CD14-positive monocyte (primary cell): Measurements from ENCODE around the gene MAGOHB. TPM values are rescaled to one million over a fixed set of nuclear protein-coding genes. Genes with fewer than 3 reads are reported as not detected.

Experiments used
- DNase-seq, 3 donors: peaks; one replicate each; pipeline ENCODE4 v3.0.0-alpha.2; 2011 to 2022
- H2AFZ ChIP-seq: 2 replicates; pipeline ENCODE4 v1.6.0; 2012; ENCODE audit warnings: mild to moderate bottlenecking, low read depth, low read length, inconsistent platforms; ENCODE audit not compliant: insufficient read depth, poor library complexity, severe bottlenecking
- H3K27ac ChIP-seq, 2 donors: 1 replicate in 1 of 2; 2 replicates in 1 of 2; pipeline ENCODE4 v1.5.1; 2012 to 2013; ENCODE audit warnings: low read length in 2 of 2, control low read depth in 1 of 2, inconsistent platforms in 1 of 2, low read depth in 1 of 2, mild to moderate bottlenecking in 1 of 2
- H3K27me3 ChIP-seq, 2 donors: one replicate each; pipeline versions ENCODE4 v1.6.0 to v1.6.1; 2011 to 2013; ENCODE audit warnings: low read length in 2 of 2; ENCODE audit not compliant: control insufficient read depth in 2 of 2, insufficient read depth in 2 of 2
- H3K36me3 ChIP-seq, 2 donors: replicated peaks in 1 of 2; 1 replicate in 1 of 2; 2 replicates in 1 of 2; pipeline versions ENCODE4 v1.5.1 to v1.6.1; 2012 to 2013; ENCODE audit warnings: low read length in 2 of 2, control low read depth in 1 of 2, inconsistent platforms in 1 of 2, mild to moderate bottlenecking in 1 of 2; ENCODE audit not compliant: insufficient read depth in 2 of 2, control insufficient read depth in 1 of 2
- H3K4me1 ChIP-seq, 2 donors: 1 replicate in 1 of 2; 2 replicates in 1 of 2; pipeline versions ENCODE4 v1.5.1 to v1.6.1; 2012 to 2013; ENCODE audit warnings: low read length in 2 of 2, control low read depth in 1 of 2, inconsistent platforms in 1 of 2, mild to moderate bottlenecking in 1 of 2, moderate library complexity in 1 of 2; ENCODE audit not compliant: insufficient read depth in 2 of 2, control insufficient read depth in 1 of 2
- H3K4me2 ChIP-seq: replicated peaks from 2 replicates; pipeline ENCODE3; 2012; ENCODE audit warnings: low read length, moderate library complexity, mild to moderate bottlenecking; ENCODE audit not compliant: poor library complexity, severe bottlenecking; ENCODE audit errors: extremely low read depth
- H3K4me3 ChIP-seq, 3 experiments: fragments of 200-600 bp in 1 of 3; sonication (generic) in 1 of 3; replicated peaks in 1 of 3; 1 replicate in 2 of 3; 2 replicates in 1 of 3; pipeline ENCODE4 v1.5.1; 2011 to 2013; ENCODE audit warnings: low read length in 3 of 3, mild to moderate bottlenecking in 3 of 3, control low read depth in 2 of 3, low read depth in 2 of 3, inconsistent platforms in 1 of 3, moderate library complexity in 1 of 3
- H3K79me2 ChIP-seq: 2 replicates; pipeline ENCODE4 v1.6.0; 2012; ENCODE audit warnings: mild to moderate bottlenecking, control low read depth, inconsistent platforms, low read length, moderate library complexity; ENCODE audit not compliant: insufficient read depth
- H3K9ac ChIP-seq: 2 replicates; pipeline ENCODE4 v1.6.0; 2017; ENCODE audit warnings: low read length, mild to moderate bottlenecking; ENCODE audit not compliant: insufficient read depth, poor library complexity, severe bottlenecking
- H3K9me3 ChIP-seq, 2 donors: replicated peaks in 1 of 2; 1 replicate in 1 of 2; 2 replicates in 1 of 2; pipeline versions ENCODE4 v1.5.1 to v1.6.1; 2012 to 2013; ENCODE audit warnings: low read length in 2 of 2, control low read depth in 1 of 2; ENCODE audit not compliant: control insufficient read depth in 1 of 2, insufficient read depth in 1 of 2
- H4K20me1 ChIP-seq: 2 replicates; pipeline ENCODE4 v1.6.0; 2012; ENCODE audit warnings: mild to moderate bottlenecking, low read length, control low read depth, moderate library complexity; ENCODE audit not compliant: insufficient read depth
- H3K27ac Mint-ChIP-seq, 7 donors: one replicate each; pipeline ENCODE4 v1.8.0; 2020; ENCODE audit warnings: mild to moderate bottlenecking in 7 of 7, mixed read lengths in 7 of 7, moderate library complexity in 6 of 7, inconsistent platforms in 2 of 7
- H3K27me3 Mint-ChIP-seq, 3 donors: one replicate each; pipeline ENCODE4 v1.8.0; 2021 to 2022; ENCODE audit warnings: low read depth in 3 of 3, mild to moderate bottlenecking in 3 of 3, mixed read lengths in 3 of 3, moderate library complexity in 3 of 3, inconsistent platforms in 1 of 3
- H3K36me3 Mint-ChIP-seq, 2 donors: one replicate each; pipeline ENCODE4 v1.8.0; 2020; ENCODE audit warnings: mixed read lengths in 2 of 2, inconsistent platforms in 1 of 2, mild to moderate bottlenecking in 1 of 2
- H3K4me1 Mint-ChIP-seq: one replicate; pipeline ENCODE4 v1.8.0; 2020; ENCODE audit warnings: mild to moderate bottlenecking, mixed read lengths
- H3K4me3 Mint-ChIP-seq, 2 donors: one replicate each; pipeline ENCODE4 v1.8.0; 2020; ENCODE audit warnings: mild to moderate bottlenecking in 2 of 2, mixed read lengths in 2 of 2, moderate library complexity in 1 of 2
- H3K9me3 Mint-ChIP-seq, 7 donors: one replicate each; pipeline ENCODE4 v1.8.0; 2020 to 2022; ENCODE audit warnings: mixed read lengths in 7 of 7, mild to moderate bottlenecking in 6 of 7, moderate library complexity in 6 of 7, inconsistent platforms in 2 of 7
- WGBS: methylation state at CpG from one replicate; pipeline ENCODE4 v1.1.5; 2013; ENCODE audit warnings: missing lambda C conversion rate; ENCODE audit not compliant: insufficient coverage; 5-methylcytosine and 5-hydroxymethylcytosine counted together
- intact Hi-C, 2 donors: fragments of 100-400 bp; cut with micrococcal nuclease; formaldehyde crosslinking; loops; one replicate each; pipeline versions ENCODE4 v1.15.0 to v1.15.1; 2023
- polyA plus RNA-seq, 3 donors: library from polyadenylated mRNA; depleted of rRNA in 1 of 3; unstranded in 2 of 3; stranded (reverse) in 1 of 3; fragments of 300-500 nt in 2 of 3; fragments of >200 nt in 1 of 3; fragmentation: Illumina TruSeq in 2 of 3; gene quantifications; 1 replicate in 2 of 3; 2 replicates in 1 of 3; pipeline ENCODE4 v1.2.3, GENCODE V29; 2012 to 2021
- TF ChIP-seq, protein P1 (sequence below): fragments of 200-600 bp; IDR thresholded peaks from one replicate; pipeline ENCODE4 v1.8.0; 2022; ENCODE audit warnings: antibody characterized with exemption, mild to moderate bottlenecking

The MAGOHB gene
- polyA plus RNA-seq, 3 donors, result 6.9 to 23.5 (median 19.5) TPM

DNA sequence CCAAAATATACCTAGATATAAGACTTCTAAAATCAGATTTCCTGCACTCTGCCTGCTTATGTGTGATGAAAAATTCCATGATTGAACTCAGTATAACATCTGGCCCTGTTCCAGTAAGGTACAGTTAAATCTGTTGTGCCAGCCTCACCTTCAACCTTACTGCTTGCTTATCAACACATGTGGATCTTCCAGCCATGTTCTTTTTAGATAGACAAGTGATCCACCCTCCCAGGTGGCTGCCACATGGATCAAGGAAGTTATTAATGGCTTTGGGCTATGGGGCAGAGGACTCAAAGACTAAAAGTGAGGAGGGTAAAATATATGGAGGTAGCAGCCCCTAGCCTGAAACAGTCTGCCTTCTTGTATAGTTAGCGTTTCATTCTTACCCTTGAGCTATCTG, 25.3 kb upstream of the MAGOHB start:
- no peaks in the 10 kb centered on the region for H3K9me3 ChIP-seq
- intact Hi-C loops, result no loop called here
- Mint-ChIP-seq H3K27me3 (peaks cover 0 to 2% (median 2%) of the 10 kb centered on the region in 3 donors), H3K9me3 (peaks cover 0 to 2% (median 0%) of the 10 kb centered on the region in 7 donors), H3K4me3 (no peak overlapping the region), H3K36me3 (no peaks in the 10 kb centered on the region), H3K27ac (no peak overlapping the region), H3K4me1 (no peaks in the 10 kb centered on the region)
- H2AFZ ChIP-seq, result no peak overlapping the region
- H3K4me1 ChIP-seq, result no peaks in the 10 kb centered on the region
- no peaks in the 10 kb centered on the region for H3K27me3 ChIP-seq
- no peak overlapping the region for H3K4me2 ChIP-seq
- no peaks in the 10 kb centered on the region for H4K20me1 ChIP-seq
- H3K9ac ChIP-seq, result no peak overlapping the region
- DNase-seq, result no peak
- TF ChIP-seq, protein P1, sequence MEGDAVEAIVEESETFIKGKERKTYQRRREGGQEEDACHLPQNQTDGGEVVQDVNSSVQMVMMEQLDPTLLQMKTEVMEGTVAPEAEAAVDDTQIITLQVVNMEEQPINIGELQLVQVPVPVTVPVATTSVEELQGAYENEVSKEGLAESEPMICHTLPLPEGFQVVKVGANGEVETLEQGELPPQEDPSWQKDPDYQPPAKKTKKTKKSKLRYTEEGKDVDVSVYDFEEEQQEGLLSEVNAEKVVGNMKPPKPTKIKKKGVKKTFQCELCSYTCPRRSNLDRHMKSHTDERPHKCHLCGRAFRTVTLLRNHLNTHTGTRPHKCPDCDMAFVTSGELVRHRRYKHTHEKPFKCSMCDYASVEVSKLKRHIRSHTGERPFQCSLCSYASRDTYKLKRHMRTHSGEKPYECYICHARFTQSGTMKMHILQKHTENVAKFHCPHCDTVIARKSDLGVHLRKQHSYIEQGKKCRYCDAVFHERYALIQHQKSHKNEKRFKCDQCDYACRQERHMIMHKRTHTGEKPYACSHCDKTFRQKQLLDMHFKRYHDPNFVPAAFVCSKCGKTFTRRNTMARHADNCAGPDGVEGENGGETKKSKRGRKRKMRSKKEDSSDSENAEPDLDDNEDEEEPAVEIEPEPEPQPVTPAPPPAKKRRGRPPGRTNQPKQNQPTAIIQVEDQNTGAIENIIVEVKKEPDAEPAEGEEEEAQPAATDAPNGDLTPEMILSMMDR, result no peak
- no peaks in the 10 kb centered on the region for H3K79me2 ChIP-seq
- no peak overlapping the region for H3K4me3 ChIP-seq
- no CpG with 5 or more reads among the region's 1 CpG for WGBS
- H3K36me3 ChIP-seq, result no peaks in the 10 kb centered on the region
- H3K27ac ChIP-seq, result no peak overlapping the region

DNA sequence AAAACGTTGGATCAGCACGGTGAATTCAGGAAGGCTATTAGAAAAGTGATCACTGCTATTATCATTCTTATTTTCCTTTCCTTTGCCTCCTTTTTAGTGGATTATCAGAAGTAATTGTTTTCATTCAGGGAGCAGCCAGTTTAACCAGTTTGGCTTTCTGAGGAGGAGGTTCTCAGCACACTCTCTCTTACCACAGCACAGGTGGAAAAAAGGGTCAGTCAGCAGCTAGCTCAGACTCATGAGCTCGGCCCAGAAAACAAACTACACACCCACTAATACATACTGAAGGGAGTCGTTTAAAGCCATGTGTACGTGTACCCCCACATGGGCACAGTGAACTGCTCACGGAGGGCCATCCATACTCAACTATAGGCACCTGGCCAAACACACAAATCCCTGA, 23.2 kb upstream of the MAGOHB start:
- TF ChIP-seq, protein P1, result no peak
- intact Hi-C loops, result no loop called here
- Mint-ChIP-seq H3K27ac (no peak overlapping the region), H3K36me3 (no peaks in the 10 kb centered on the region), H3K4me3 (no peak overlapping the region), H3K4me1 (no peaks in the 10 kb centered on the region), H3K27me3 (peaks cover 0 to 2% (median 2%) of the 10 kb centered on the region in 3 donors), H3K9me3 (peaks cover 0 to 2% (median 0%) of the 10 kb centered on the region in 7 donors)
- Histone ChIP-seq H2AFZ (no peak overlapping the region), H3K27me3 (no peaks in the 10 kb centered on the region), H3K4me1 (no peaks in the 10 kb centered on the region), H3K9ac (no peak overlapping the region), H4K20me1 (no peaks in the 10 kb centered on the region), H3K9me3 (no peaks in the 10 kb centered on the region), H3K79me2 (no peaks in the 10 kb centered on the region), H3K4me3 (no peak overlapping the region), H3K27ac (no peak overlapping the region), H3K36me3 (no peaks in the 10 kb centered on the region), H3K4me2 (no peak overlapping the region)
- no peak for DNase-seq
- WGBS, result no CpG with 5 or more reads among the region's 6 CpGs
